ENCODE measurements around the gene PPFIBP2.

The PPFIBP2 gene

DNA sequence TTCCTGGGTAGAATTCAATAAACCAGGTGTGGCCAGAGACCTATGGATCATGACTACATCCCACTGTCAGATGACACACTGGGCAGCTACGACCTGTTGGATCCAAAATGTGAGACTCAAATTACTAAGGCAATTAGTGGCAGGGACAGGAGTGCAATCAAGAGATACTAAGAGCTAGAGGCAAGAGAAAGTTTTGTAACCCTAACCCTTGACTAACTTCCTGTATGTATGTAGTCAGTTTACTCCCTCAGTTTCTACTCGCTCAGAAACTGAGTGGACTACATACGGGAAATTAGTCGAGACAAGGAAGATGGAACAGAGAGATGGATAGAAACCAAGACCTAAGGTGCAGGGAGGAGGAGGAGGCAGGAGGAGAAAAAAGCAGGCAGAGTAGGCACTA is 156.8 kb downstream of the PPFIBP2 start:
- no peak for ATAC-seq

DNA sequence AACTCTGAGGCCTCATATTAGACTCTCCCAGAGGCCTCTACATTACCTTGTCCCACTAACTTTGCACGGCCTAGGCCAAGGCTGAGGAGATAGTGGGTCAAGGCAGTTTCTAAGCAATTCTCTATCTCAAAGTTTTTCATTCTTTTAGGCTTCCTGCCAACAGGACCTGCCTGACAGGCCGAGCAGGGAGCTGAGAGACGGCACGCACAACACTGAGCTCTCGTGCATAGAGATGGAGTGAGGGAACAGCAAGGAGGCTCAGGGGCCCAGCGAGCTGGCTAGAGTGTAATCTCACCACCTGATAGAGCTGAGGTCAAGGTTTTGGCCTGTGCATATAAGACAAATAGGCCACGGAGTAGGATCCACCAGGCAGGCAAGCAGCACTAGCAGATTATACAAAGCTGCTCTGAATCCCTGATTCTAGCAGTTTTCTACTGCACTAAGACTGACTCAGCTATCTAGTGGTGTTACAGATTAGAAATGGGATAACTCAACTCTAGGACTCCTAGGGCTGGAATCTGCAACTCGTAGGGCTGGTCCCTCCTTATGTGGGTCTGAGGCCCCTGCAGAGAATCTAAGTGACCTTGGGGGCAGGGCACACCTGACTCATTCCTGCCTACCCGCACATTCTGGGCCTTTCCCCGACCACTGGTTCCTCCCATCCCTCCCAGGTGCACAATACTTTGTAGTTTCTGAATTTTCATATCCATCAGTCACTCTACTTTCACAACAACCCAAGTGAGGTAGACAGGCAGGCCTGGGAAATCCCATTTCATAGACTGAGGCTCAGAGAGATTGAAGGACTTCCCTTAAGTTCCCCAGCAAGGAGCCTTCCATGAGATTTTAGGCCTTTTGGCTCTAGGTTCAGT is 157.8 kb downstream of the PPFIBP2 start:
- ATAC-seq, result peak; percentile 39 to 44

DNA sequence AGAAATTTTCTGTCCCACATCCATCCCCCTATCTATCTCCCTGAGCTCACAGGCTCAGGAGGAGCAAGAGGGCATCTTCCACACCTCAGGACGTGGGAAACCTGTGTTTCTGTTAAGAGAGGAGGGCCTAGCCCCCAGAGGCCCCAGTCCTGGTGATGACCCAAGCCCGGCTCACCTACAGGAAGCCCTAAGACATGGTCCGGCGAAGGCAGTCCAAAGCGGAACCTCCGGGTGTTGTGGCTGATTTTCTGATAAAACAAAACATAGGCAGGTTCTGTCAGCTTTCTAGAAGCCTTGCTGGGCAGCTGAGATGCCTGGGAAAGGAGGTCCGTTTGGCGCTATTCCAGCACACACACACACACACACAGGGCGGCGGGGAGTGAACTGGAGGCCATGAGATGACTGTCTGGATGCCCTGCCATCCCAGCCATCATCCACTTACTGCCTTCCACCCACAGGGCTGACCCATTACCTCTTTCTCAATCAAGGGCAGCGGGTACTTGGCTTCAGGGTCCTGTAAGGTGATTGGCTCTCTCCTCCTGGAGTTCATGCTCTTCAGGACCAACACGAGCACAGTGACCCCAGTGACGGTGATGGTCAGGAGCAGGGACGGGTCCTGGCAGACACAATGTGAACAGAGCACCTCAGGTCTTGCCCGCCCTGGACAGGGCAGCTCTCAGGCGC is 158.6 kb downstream of the PPFIBP2 start:
- no peak for ATAC-seq

DNA sequence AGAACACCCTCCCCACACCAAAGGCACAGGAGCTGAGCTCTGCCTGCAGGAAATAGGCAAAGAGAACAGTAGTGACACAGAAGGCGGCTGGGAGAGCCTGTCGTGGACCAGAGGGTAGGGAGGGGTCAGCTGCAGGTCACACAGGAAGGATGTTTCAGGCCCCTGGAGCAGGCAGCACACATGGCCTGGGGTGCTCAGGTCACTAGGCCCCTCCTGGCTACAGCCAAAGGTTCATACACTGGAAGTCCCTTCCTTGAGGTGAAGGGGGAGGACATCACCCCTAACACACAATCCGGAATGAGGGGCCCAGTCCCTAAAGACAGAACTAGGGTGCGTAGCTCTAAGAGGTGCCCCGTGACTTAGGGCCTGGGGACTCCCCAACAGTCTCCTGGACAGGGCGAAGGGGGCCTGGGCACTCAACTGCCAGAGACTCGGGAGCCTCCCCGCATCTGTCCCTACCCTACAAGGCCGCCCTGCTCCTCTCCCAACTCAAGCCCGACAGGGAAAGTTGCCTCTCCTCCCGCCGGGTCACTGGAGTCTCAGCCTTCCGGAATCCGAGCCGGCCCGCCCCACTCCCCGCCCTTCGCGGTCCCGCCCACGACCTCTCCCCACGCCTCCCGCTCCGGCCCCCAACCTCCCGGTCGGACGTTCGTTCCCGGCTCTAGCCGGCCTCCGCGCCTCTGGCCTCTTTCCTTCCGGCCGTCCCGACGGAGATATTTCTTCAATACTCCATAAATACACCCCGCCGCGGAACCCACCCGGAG is 159.3 kb downstream of the PPFIBP2 start, which contains the start of gene CYB5R2:
Gene CYB5R2 (minus strand): TSS at position 541 of the 764 bp plus-strand sequence. CDS start 675 bp downstream, outside the sequence.
- no peak for ATAC-seq

DNA sequence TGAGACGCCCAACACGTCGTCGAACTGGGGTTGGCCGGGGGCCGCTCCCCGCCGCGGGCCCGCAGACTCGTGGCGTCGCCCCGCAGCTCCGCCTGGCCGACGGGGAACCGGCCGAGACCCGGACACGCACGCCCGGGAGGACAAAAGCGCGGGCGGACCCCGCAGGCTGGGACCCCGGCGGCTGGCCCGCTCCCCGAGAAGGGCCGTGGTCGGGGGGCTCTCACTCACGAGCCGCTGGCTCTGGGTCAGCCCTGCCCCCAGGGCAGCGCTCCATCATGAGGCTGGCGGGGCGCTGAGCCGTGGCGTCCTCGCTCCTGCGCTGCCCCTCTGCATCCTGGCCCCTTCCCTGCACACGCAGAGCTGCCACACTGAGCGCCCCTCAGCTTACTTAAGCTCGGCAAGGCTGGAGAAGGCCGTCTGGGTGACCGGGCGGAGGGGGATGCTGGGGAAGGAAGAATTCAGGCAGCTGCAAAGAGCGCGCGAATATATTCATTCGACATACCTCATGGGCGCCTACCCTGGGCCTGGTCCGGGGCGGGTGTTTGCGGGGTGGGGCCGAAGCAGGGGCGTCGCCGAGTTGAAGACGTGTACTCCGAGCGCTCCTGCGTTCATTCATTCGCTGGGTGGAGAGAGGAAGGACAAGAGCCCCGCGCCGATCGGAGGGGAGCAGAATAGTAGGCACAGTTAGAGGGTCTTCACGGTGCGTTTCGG is 160.1 kb downstream of the PPFIBP2 start:
- peak; percentile 29 to 31 for ATAC-seq

DNA sequence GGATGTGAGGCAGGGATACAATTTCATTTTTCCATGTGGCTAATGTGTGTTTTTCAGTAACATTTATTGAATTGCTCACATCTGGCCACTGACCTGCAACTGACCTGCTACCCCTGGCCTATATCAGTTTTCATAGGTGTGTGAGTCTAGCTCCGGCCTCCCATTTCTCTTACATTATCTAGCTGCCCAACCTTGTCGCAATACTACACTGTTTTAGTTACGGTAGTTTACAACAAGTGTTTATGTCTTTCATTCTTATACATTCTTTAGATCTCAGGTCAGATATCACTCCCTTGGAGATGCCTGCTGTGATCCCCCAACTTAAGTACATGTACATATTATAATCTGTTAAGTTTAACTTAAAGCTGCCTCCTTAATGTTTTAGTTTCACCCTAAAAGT is 161.8 kb downstream of the PPFIBP2 start:
- no peak for ATAC-seq

DNA sequence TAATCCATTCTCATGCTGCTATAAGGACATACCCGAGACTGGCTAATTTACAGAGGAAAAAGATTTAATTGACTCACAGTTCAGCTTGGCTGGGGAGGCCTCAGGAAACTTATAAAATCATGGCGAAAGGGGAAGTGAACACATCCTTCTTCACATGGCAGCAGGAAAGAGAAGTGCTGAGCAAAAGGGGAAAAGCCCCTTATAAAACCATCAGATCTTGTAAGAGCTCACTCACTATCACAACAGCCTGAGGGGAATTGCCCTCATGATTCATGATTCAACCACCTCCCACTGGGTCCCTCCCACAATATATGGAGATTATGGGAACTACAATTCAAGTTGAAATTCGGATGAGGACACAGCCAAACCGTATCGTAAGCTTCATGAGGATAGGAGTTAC is 163.3 kb downstream of the PPFIBP2 start:
- ATAC-seq, result no peak

DNA sequence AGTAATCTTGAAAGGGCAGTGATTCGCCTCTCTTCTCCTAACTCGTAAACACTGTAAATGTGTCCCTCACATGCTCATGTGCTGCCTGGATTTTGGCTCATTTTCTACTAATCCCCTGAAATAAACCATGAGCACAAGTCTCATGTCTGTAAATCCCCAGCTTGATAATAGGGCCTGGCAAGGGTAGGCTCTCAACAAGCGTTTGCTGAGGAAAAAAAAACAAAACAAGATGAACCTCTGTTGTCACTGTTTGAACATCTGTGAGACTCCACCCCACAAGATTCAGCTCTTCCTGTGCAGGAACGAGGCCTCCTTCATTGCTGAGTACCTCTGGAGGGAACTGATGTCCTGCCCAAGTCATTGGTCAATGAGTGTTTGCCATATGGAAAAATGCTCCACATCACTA is 164.0 kb downstream of the PPFIBP2 start:
- ATAC-seq, result no peak

DNA sequence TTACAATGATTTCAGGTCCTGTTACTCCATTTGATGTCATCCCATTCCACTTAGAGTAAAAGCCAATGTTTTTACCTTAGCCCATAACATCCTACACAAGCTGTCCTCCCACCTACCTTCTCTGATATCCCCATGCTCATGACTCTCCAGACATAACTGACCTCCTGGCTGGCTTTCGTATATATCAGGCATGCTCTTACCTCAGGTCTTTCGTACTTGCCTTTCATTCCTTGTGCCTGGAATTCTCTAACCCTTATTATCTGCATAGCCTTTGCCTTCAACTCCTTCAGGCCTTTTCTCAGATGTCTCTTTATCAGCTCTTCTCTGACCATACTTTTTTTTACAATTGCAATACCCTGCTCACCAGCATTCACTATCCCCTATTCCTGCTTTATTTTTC is 169.8 kb downstream of the PPFIBP2 start:
- ATAC-seq, result no peak

DNA sequence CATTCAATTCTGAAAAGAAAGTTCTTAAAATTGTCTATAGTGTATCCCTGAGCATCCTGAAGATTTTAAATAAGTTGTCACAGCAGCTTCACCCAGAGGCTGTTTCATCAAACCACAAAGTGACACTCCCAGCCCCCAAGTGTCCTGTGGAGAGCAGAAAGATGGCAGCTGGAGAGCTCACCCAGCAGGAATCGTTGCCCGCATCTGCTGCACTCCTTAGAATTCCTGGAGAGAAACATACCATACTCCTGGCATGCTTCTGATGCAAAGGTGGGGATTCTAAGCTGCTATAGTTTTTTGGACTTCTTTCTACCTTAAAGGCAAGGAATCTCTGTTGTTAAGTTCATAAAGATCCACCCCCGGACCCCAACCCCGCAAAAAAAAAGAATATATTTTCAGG is 173.0 kb downstream of the PPFIBP2 start:
- no peak for ATAC-seq

DNA sequence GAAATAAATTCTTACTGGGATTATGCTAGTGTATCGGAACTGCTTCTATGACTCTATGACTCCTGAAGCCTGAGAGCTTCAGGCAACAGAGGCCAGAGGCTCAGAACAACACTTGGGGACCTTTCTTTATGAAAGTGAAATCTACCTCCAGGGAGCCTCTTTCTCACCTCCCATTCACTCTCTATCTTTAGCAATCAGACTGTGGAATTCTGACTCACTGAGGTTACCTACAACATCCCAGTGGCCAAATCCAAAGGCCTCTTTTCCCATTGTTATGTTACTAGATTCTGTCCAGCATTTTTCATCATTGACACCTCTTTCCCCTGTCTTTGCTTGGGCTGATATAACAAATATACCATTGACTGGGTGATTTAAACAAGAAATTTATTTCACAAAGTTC is 173.6 kb downstream of the PPFIBP2 start:
- ATAC-seq, result no peak

DNA sequence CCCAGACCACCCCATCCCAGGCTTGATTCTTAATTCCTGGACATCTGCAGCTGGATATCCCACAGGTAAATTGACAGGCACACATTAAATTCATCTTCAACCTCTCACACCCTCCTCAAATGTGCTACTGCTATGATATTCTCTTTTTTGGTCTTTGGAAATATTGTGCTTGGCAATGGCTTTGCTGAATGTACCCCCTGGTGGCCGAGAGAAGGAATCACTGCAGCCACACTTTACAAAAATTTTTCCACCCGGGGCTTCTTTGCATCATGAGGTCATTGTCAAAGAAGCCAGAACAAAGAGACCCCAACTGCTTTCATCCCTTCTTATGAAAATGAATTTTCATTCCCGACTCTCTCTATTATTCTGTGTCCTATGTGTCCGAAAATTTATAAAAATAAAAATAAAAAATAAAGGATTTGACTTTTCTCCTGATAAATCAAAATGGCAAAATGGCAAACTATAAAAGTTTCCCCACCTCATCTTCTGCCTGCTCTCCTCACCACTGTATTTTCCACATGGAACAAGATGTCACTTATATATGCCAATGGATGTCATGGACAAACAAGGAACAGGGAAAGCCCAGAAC is 174.5 kb downstream of the PPFIBP2 start:
- no peak for ATAC-seq

DNA sequence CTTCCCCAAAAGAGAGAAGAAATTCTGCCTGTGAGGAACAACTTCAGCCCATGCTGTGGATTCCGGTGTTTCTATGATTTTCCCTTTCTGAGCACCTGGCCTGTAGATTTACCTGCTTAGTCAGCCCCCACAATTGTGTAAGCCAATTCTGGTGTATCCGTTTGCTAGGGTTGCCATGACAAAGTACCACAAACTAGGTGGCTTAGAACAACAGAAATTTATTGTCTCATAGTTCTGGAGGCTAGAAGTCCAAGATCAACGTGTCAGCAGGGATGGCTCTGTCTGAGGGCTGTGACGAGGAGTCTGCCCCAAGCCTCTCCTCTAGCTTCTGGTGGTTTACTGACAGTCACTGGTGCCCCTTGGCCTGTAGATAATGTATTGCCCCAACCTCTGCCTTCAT is 175.4 kb downstream of the PPFIBP2 start:
- no peak for ATAC-seq

DNA sequence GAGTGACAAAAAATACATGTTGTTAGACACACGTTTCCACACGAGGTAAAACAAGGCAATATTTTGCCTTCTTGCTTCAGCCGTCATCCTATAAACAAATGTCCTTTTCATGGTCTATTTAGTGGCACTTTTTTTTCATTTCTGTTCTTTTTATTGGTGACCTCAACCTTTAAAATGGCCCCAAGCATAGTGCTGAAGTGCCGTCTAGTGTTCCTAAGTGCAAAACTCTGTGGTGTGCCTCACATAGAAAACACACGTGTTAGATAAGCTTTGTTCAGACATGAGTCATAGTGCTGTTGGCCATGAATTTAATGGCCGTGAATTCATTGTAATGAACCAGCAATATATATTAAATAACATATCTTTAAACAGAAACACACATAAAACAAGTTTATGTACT is 176.8 kb downstream of the PPFIBP2 start:
- no peak for ATAC-seq

DNA sequence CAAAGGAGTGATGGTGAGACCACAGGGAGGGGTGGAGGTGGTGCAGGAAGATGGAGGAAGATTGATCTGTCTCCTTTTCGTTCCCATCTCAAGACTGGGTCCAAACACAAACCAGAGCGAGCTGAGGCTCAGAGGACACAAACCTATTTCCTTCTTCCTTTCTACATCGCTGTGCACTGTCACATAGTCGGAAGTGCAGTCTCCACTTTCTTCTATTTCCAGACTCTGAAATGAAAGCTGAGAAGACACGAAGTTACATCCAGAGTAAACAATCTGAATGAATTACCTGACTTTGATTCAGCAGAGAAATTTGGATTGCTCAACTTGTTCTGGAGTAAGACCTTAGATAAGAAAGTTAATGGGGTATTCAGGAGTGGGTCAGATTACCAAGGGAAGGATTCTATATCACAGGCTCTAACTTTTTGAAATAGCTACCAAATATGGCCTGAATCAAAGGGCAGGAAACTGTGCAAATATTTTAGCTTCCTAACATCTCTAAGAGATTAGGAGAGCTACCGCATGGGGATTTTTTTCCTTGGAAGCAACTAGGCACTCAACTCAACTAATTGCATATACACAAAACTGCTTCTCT is 178.1 kb downstream of the PPFIBP2 start:
- no peak for ATAC-seq

DNA sequence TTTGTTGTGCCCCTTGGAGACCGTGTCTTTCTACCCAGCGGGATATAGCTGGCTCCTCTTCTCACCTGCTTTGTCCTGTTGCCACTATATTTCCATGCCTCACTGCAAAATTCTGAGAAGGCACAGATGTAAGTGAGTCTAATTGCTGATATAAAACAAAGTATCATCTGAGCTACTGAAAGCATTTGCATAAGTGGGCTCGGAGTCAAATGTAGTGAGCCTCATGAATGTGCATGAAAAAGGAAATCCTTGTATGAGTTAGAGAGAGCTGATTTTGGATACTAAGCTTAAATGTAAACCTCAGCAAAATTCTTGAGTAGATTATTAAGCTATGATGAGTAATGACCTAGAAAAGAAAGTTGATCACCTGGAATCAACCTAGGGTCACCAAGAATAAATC is 178.6 kb downstream of the PPFIBP2 start:
- no peak for ATAC-seq

DNA sequence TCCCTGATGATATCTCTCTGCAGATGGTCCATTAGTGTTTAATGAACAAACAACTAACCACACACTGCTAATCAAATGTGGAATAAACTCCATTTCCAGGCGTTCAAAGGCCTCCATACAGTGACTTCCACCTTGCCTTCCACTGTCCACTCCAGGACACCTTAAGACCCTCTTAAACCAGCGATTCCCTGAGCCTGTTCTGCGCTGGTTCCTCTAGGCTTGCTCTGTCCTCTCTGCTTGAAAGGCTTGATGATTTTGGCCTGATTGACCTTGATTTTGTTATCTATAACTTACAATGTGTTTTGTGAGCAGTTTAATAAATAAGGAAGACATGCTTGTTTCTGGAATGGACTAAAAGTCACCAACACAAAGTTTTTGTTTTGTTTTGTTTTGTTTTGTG is 180.4 kb downstream of the PPFIBP2 start:
- ATAC-seq, result no peak

DNA sequence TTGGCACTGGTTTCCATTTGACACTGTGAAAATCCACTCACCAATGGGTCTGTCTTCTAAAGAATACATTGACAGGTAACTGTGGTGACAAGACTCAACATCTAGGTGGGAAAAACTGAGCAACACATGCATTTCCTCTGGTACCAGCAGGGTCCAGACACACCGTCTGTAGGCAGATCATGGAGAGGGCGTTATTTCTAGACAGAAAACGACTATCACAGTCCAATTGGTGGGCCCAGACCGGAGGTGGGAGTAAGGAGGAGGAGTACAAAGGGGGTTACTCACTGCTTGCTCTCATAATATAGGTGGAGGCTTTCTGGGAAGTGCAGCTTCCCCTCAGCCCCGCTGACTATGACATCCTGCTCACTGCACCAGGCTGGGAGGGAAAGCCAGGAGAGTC is 182.6 kb downstream of the PPFIBP2 start:
- ATAC-seq, result peak; percentile 35 to 55
